Neural crest cell (in vitro differentiated cells): ENCODE measurements around the gene CNOT6. TPM values are rescaled to one million over a fixed set of nuclear protein-coding genes. Genes with fewer than 3 reads are reported as not detected.

Experiments used
- DNase-seq: peaks from one replicate; pipeline ENCODE4 v3.0.0; 2021; ENCODE audit warnings: low read depth, mixed read lengths, low spot score
- H3K27ac Mint-ChIP-seq: one replicate; pipeline ENCODE4 v1.8.0; 2021; ENCODE audit warnings: mild to moderate bottlenecking, mixed read lengths; ENCODE audit not compliant: unreplicated experiment
- H3K27me3 Mint-ChIP-seq: 2 replicates; pipeline ENCODE4 v1.8.0; 2021; ENCODE audit warnings: low read depth, mild to moderate bottlenecking, mixed read lengths
- H3K36me3 Mint-ChIP-seq: 2 replicates; pipeline ENCODE4 v1.8.0; 2021; ENCODE audit warnings: low read depth, mild to moderate bottlenecking, mixed read lengths
- H3K4me1 Mint-ChIP-seq: 2 replicates; pipeline ENCODE4 v1.8.0; 2021; ENCODE audit warnings: mixed read lengths
- H3K4me3 Mint-ChIP-seq: one replicate; pipeline ENCODE4 v1.8.0; 2021; ENCODE audit warnings: mild to moderate bottlenecking, mixed read lengths
- H3K9me3 Mint-ChIP-seq: 2 replicates; pipeline ENCODE4 v1.8.0; 2021; ENCODE audit warnings: mixed read lengths
- total RNA-seq: library from RNA; stranded (reverse); gene quantifications from 2 replicates; pipeline ENCODE4 v1.2.1, GENCODE V29; 2021
- TF ChIP-seq, protein P1 (sequence below): fragments of 200-600 bp; sonication (generic); conservative IDR thresholded peaks from 2 replicates; pipeline ENCODE4 v1.5.0; 2021; ENCODE audit warnings: antibody characterized with exemption, mild to moderate bottlenecking

Gene CNOT6
- total RNA-seq, 1 donor from 2014 or later = 75.7 TPM

DNA sequence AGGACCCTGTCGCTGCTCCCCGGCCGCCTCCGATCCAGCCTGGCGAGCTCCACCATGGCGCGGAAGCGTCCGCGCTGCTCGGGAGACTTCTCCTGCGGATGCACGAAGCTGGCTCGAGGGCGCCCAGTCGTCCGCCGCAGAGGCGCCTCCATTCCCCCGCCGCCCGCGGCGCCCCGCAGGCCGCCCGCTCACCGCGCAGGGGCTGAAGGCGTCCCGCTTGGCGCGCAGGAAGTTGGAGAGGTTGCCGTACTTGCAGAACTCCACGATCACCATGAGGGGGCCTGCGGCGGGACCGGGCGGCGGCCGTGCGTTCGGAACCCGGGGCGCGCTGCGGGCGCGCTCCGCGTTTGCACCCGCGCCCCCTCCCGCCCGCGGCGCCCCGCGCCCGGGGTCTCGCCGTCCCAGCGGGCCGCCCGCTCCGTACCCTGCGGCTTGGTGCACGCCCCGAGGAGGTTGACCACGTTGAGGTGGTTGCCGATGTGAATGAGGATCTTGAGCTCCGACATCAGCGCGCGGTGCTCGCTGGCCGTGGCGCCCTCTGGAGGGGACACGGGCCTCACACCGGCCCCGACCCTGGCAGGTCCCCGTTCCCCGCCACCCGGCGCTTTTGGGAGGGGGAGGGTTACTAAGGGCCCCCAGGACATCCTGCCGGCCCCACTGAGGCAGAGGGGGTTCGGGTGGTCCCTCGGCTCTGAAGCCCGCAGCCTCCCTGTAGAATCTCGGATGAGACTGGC is 124.8 kb downstream of the CNOT6 start:
- TF ChIP-seq, protein P1, sequence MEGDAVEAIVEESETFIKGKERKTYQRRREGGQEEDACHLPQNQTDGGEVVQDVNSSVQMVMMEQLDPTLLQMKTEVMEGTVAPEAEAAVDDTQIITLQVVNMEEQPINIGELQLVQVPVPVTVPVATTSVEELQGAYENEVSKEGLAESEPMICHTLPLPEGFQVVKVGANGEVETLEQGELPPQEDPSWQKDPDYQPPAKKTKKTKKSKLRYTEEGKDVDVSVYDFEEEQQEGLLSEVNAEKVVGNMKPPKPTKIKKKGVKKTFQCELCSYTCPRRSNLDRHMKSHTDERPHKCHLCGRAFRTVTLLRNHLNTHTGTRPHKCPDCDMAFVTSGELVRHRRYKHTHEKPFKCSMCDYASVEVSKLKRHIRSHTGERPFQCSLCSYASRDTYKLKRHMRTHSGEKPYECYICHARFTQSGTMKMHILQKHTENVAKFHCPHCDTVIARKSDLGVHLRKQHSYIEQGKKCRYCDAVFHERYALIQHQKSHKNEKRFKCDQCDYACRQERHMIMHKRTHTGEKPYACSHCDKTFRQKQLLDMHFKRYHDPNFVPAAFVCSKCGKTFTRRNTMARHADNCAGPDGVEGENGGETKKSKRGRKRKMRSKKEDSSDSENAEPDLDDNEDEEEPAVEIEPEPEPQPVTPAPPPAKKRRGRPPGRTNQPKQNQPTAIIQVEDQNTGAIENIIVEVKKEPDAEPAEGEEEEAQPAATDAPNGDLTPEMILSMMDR = peak; percentile 69
- DNase-seq = peak; percentile 65
- Mint-ChIP-seq H3K4me1 (peaks cover 5% of the 10 kb centered on the region), H3K4me3 (peak overlapping the region; percentile 88), H3K9me3 (no peaks in the 10 kb centered on the region), H3K36me3 (no peaks in the 10 kb centered on the region), H3K27ac (no peak overlapping the region), H3K27me3 (peaks cover 4% of the 10 kb centered on the region)

DNA sequence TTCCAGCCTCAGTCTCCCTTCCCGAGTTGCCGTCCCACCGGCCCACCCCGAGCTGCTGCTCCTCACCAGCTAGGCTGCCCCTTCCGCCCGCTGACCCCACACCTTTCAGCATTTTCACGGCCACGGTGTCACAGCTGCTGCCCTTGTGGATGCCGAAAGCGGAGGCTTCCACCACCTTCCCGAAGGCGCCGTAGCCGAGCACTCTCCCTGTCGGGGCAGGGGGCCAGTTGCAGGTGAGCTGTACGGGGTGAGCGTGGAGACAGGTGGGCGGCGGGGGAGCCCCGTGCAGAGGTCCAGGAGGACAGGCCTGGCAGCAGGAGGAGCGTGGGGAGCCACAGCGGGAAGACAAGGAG is 125.4 kb downstream of the CNOT6 start:
- H3K27ac Mint-ChIP-seq = no peak overlapping the region
- no peak overlapping the region for H3K4me3 Mint-ChIP-seq
- no peaks in the 10 kb centered on the region for H3K9me3 Mint-ChIP-seq
- TF ChIP-seq, protein P1 = no peak
- H3K36me3 Mint-ChIP-seq = no peaks in the 10 kb centered on the region
- DNase-seq = no peak
- H3K27me3 Mint-ChIP-seq = peaks cover 4% of the 10 kb centered on the region
- H3K4me1 Mint-ChIP-seq = peaks cover 5% of the 10 kb centered on the region

DNA sequence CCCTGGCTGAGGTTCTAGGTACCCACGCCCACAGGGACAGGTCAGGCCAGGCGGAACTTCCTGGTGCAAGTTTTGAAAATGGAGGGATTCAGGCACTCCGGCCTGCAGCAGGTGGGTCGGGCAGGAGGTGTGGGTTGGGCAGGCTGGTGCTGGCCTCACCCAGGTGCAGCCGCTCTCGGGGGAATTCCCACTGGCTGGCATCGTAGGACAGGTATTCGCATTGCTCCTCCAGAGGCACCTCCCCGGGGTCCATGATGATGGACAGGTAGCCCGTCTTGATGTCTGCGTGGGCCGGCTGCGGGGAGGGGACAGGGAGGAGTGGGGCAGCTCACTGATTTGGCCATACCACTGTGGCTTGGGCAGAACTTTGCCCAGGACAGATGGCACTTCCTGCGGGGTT is 125.8 kb downstream of the CNOT6 start:
- H3K4me1 Mint-ChIP-seq = peaks cover 5% of the 10 kb centered on the region
- no peak overlapping the region for H3K27ac Mint-ChIP-seq
- DNase-seq = no peak
- no peaks in the 10 kb centered on the region for H3K9me3 Mint-ChIP-seq
- TF ChIP-seq, protein P1 = no peak
- no peaks in the 10 kb centered on the region for H3K36me3 Mint-ChIP-seq
- peak overlapping the region; percentile 74 for H3K4me3 Mint-ChIP-seq
- H3K27me3 Mint-ChIP-seq = peaks cover 4% of the 10 kb centered on the region

DNA sequence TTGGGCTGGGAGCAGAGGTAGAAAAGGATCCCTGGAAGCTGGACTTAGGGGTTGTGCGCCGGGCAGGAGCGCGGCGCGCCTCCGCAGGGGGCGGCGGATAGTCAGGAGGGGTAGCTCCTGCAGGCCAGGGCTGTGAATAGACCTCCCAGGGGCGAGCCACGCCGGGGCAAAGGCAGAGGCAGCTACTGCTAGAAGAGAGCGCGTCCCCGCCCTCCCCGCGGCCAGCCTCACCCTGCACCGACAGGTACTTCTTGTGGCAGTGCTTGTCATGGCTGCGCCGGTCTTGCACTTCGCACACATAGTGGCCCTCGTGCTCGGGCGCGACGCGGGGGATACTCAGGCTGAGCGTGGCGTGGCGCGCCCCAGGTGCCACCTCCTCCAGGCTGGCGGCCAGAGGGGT is 127.1 kb downstream of the CNOT6 start:
- H3K27ac Mint-ChIP-seq = no peak overlapping the region

DNA sequence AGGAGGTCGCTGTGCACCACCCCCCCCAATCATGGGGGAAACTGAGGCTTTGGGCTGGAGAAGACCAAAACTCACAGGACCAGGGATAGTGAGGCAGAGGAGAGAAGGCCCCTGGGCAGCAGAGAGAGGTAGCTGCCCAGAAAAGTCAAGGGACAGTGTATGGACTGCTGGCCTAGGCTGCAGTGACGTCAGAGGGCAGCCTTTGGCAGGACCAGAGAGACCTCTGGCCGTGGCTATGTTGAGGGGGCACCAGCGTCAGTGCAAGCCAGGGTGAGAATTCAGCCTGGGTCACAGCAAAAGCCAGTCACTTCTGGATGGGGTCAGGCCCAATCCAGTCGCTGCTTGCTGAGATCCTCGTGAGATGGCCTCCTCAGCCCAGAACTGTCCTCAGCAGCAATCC is 128.7 kb downstream of the CNOT6 start:
- peaks cover 5% of the 10 kb centered on the region for H3K4me1 Mint-ChIP-seq
- no peak for DNase-seq
- H3K4me3 Mint-ChIP-seq = no peak overlapping the region
- TF ChIP-seq, protein P1 = no peak
- H3K27me3 Mint-ChIP-seq = peaks cover 4% of the 10 kb centered on the region
- no peaks in the 10 kb centered on the region for H3K9me3 Mint-ChIP-seq
- no peaks in the 10 kb centered on the region for H3K36me3 Mint-ChIP-seq
- H3K27ac Mint-ChIP-seq = no peak overlapping the region

More for the DNA sequence above, 127.1 kb downstream of the CNOT6 start:
- no peak for DNase-seq
- Mint-ChIP-seq H3K4me1 (peaks cover 5% of the 10 kb centered on the region), H3K27me3 (peaks cover 4% of the 10 kb centered on the region), H3K9me3 (no peaks in the 10 kb centered on the region), H3K36me3 (no peaks in the 10 kb centered on the region), H3K4me3 (no peak overlapping the region)
- TF ChIP-seq, protein P1 = no peak
